ENCODE measurements around the gene SSBP4. TPM values are rescaled to one million over a fixed set of nuclear protein-coding genes. Genes with fewer than 3 reads are reported as not detected.

The SSBP4 gene
- total RNA-seq, 1 experiment from 2014 or later = 164 TPM

DNA sequence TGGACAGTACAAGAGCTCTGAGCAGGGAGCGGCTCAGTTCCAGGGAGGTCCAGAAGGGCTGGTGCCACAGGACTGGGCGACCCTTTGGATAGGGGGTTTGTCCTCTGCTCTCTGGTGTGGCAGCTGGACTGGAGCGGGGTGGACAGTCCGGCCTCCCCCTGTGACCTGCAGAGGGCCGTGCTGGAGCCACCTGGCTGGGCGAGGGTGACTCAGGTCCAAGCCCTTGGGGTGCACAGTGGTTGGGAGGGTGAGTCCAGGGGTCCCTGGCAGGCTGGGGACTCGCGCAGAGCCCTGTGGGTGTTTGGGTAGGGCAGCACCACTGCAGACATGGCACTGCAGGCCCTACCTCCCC, 7.2 kb downstream of the SSBP4 start:
- no peaks in the 10 kb centered on the region for H3K27me3 ChIP-seq (ENCODE audit: insufficient read depth, low read length)
- H3K27ac ChIP-seq (ENCODE audit: low read depth, low read length) = peak overlapping the region; percentile 35; the same call in 1 of the 2 replicates
- no peaks in the 10 kb centered on the region for H4K20me1 ChIP-seq (ENCODE audit: insufficient read depth)
- H3K4me3 ChIP-seq (replicated peaks in 1 of 2; ENCODE audit: low read depth in 1 of 2, low read length in 2 of 2) = no peak overlapping the region
- H2AFZ ChIP-seq (ENCODE audit: low read depth, low read length, poor library complexity, severe bottlenecking) = no peak overlapping the region
- CTCF ChIA-PET = no interaction called here
- H3K79me2 ChIP-seq (ENCODE audit: insufficient read depth, low read length) = peaks cover 58% of the 10 kb centered on the region
- no peaks in the 10 kb centered on the region for H3K9me3 ChIP-seq (ENCODE audit: control insufficient read depth in 1 of 2, insufficient read depth in 1 of 2, low read depth in 1 of 2, low read length in 2 of 2)
- no peak for DNase-seq (ENCODE audit: low read depth, low spot score)
- RAD21 ChIA-PET (ENCODE audit: low non-redundant PET in 1 of 2, low total read pairs in 2 of 2, uncharacterized antibody in 2 of 2, unreplicated experiment in 2 of 2) = no interaction called here
- TF ChIP-seq, protein P1, sequence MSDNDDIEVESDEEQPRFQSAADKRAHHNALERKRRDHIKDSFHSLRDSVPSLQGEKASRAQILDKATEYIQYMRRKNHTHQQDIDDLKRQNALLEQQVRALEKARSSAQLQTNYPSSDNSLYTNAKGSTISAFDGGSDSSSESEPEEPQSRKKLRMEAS (IDR thresholded peaks at IDR 0.05) = no peak
- TF ChIP-seq JUND (IDR thresholded peaks at IDR 0.05) (no peak), SRF (IDR thresholded peaks at IDR 0.05; ENCODE audit: low read depth) (no peak), FOSL1 (IDR thresholded peaks at IDR 0.05; ENCODE audit: low read depth) (no peak), ELF1 (IDR thresholded peaks at IDR 0.05; ENCODE audit: borderline replicate concordance, low read depth) (no peak), TCF7L2 (IDR thresholded peaks at IDR 0.05; ENCODE audit: borderline replicate concordance, extremely low read depth, insufficient read depth, insufficient read length) (no peak), ZFX (IDR thresholded peaks at IDR 0.05) (no peak), EGR1 (IDR thresholded peaks at IDR 0.05; ENCODE audit: low read depth) (no peak), CBX3 (IDR thresholded peaks at IDR 0.05; ENCODE audit: low read depth) (no peak), REST (IDR thresholded peaks at IDR 0.05; ENCODE audit: low read depth) (no peak)
- H3K4me1 ChIP-seq (ENCODE audit: control insufficient read depth in 1 of 2, insufficient read depth in 2 of 2, low read length in 2 of 2) = peaks cover 15 to 34% of the 10 kb centered on the region in 2 experiments
- BruUV-seq (replicated peaks) = no TSS peak
- ATAC-seq = no peak; the same call in 1 of the 2 replicates
- POLR2A ChIA-PET = no interaction called here
- no peak overlapping the region for H3K4me2 ChIP-seq (ENCODE audit: low read length)
- no peaks in the 10 kb centered on the region for H3K9me2 ChIP-seq (ENCODE audit: insufficient read depth)
- intact Hi-C loops (cut with micrococcal nuclease) = no loop called here
- peaks cover 0 to 5% of the 10 kb centered on the region in 2 experiments; a peak in 2 of 4 replicates for H3K36me3 ChIP-seq (ENCODE audit: control insufficient read depth in 1 of 2, insufficient read depth in 2 of 2, low read length in 2 of 2)
- no peak overlapping the region for H3K9ac ChIP-seq (ENCODE audit: low read length)

Measured in HCT116 (cell line).